Panc1 (cell line): ENCODE data around the gene CCDC8.

Experiments
- CTCF ChIP-seq: fragments of 450-650 bp; IDR thresholded peaks from 2 replicates; pipeline ENCODE4 v1.5.1; 2017; ENCODE audit warnings: mild to moderate bottlenecking
- POLR2AphosphoS5 ChIP-seq: IDR thresholded peaks from 2 replicates; pipeline ENCODE4 v1.6.1; 2012; ENCODE audit warnings: mild to moderate bottlenecking, low read depth, low read length, moderate library complexity
- REST ChIP-seq, 2 experiments: IDR thresholded peaks; 2 replicates each; pipeline ENCODE4 v1.6.1; 2011 to 2012; ENCODE audit warnings: low read depth in 2 of 2, control low read depth in 1 of 2, low read length in 1 of 2, mild to moderate bottlenecking in 1 of 2, moderate library complexity in 1 of 2; ENCODE audit not compliant: insufficient read depth in 1 of 2
- TCF7L2 ChIP-seq: IDR thresholded peaks from 2 replicates; pipeline ENCODE4 v1.6.1; 2011; ENCODE audit warnings: mild to moderate bottlenecking, low read depth, low read length, inconsistent platforms

- no peak for TF ChIP-seq CTCF
- no peak for TF ChIP-seq POLR2AphosphoS5
- TF ChIP-seq REST (IDR thresholded peaks at IDR 0.05; ENCODE audit: insufficient read depth in 1 of 2, low read depth in 2 of 2, low read length in 1 of 2), result no peak
- no peak for TF ChIP-seq TCF7L2
Measured at GRCh38 chr19:46426506-46427162, 13.3 kb upstream of the CCDC8 start.
